HepG2 (cell line): ENCODE results near the gene ABHD17C. TPM values are rescaled to one million over a fixed set of nuclear protein-coding genes. Genes with fewer than 3 reads are reported as not detected.
A peak's percentile ranks its signal among the peaks of the same experiment; 100 is the strongest.

Source experiments
- AGO1 ChIP-seq: fragments of 200-400 bp; formaldehyde crosslinking; IDR thresholded peaks from 2 replicates; pipeline ENCODE4 v1.6.1; 2017; ENCODE audit warnings: mild to moderate bottlenecking, low read depth, low read length, moderate library complexity; ENCODE audit not compliant: poor library complexity, severe bottlenecking
- HDAC1 ChIP-seq: sonication (generic); formaldehyde crosslinking; IDR thresholded peaks from 2 replicates; pipeline ENCODE4 v1.5.1; 2020; ENCODE audit warnings: mild to moderate bottlenecking, missing genetic modification reagents
- KMT2B ChIP-seq: IDR thresholded peaks from 2 replicates; pipeline ENCODE4 v1.6.1; 2016; ENCODE audit warnings: missing genetic modification reagents, missing compliant biosample characterization
- MEIS2 ChIP-seq: sonication (generic); formaldehyde crosslinking; IDR thresholded peaks from 2 replicates; pipeline ENCODE4 v1.9.0; 2021; ENCODE audit warnings: mild to moderate bottlenecking, missing genetic modification reagents
- MZF1 ChIP-seq: sonication (generic); formaldehyde crosslinking; IDR thresholded peaks from 2 replicates; pipeline ENCODE4 v1.8.1; 2023; ENCODE audit warnings: mild to moderate bottlenecking, missing genetic modification reagents, borderline replicate concordance
- PHF21A ChIP-seq: sonication (generic); formaldehyde crosslinking; IDR thresholded peaks from 2 replicates; pipeline ENCODE4 v1.5.0; 2020; ENCODE audit warnings: mild to moderate bottlenecking, missing genetic modification reagents
- POLR2A ChIP-seq, 2 experiments: IDR thresholded peaks; 2 replicates each; pipeline ENCODE4 v1.6.1; 2011; ENCODE audit warnings: low read depth in 2 of 2, low read length in 2 of 2, mild to moderate bottlenecking in 1 of 2, moderate library complexity in 1 of 2; ENCODE audit not compliant: insufficient read depth in 1 of 2
- POLR2G ChIP-seq: fragments of 200-400 bp; formaldehyde crosslinking; IDR thresholded peaks from 2 replicates; pipeline ENCODE4 v1.6.1; 2018; ENCODE audit warnings: mild to moderate bottlenecking, low read depth, low read length, moderate library complexity
- RNF2 ChIP-seq: fragments of 450-650 bp; conservative IDR thresholded peaks from 2 replicates; pipeline ENCODE4 v1.6.1; 2016; ENCODE audit warnings: low read depth
- SRSF1 ChIP-seq: fragments of 200-400 bp; formaldehyde crosslinking; optimal IDR thresholded peaks from 2 replicates; pipeline ENCODE3; 2017; ENCODE audit warnings: mild to moderate bottlenecking, low read depth, low read length, moderate library complexity
- TBX2 ChIP-seq: sonication (generic); formaldehyde crosslinking; IDR thresholded peaks from 2 replicates; pipeline ENCODE4 v1.5.0; 2020; ENCODE audit warnings: missing genetic modification reagents, mild to moderate bottlenecking, borderline replicate concordance
- TEF ChIP-seq: sonication (generic); formaldehyde crosslinking; IDR thresholded peaks from 2 replicates; pipeline ENCODE4 v1.5.0; 2020; ENCODE audit warnings: missing genetic modification reagents
- ZMAT3 ChIP-seq: sonication (generic); formaldehyde crosslinking; conservative IDR thresholded peaks from 2 replicates; pipeline ENCODE4 v1.7.0; 2021; ENCODE audit warnings: missing genetic modification reagents
- ZNF225 ChIP-seq: sonication (generic); formaldehyde crosslinking; IDR thresholded peaks from 2 replicates; pipeline ENCODE4 v1.4.0; 2020; ENCODE audit warnings: mild to moderate bottlenecking, missing genetic modification reagents
- ZNF501 ChIP-seq: sonication (generic); formaldehyde crosslinking; IDR thresholded peaks from 2 replicates; pipeline ENCODE4 v1.5.1; 2020; ENCODE audit warnings: mild to moderate bottlenecking, moderate library complexity, missing genetic modification reagents
- ZNF615 ChIP-seq: sonication (generic); formaldehyde crosslinking; IDR thresholded peaks from 2 replicates; pipeline ENCODE4 v1.5.0; 2020; ENCODE audit warnings: mild to moderate bottlenecking, missing genetic modification reagents, borderline replicate concordance
- ZNF7 ChIP-seq: IDR thresholded peaks from 2 replicates; pipeline ENCODE4 v1.6.1; 2016; ENCODE audit warnings: missing biosample characterization, missing genetic modification reagents
- polyA plus RNA-seq, 8 experiments: library from polyadenylated mRNA; depleted of rRNA in 3 of 8; stranded (reverse) in 7 of 8; unstranded in 1 of 8; fragments of >200 nt; fragmentation: Illumina TruSeq in 4 of 8; extraction: Trizol in 4 of 8; gene quantifications; 2 replicates each; pipeline versions ENCODE4 v1.2.1 to v1.2.3, GENCODE V29; 2011 to 2016; ENCODE audit warnings: low read depth in 4 of 8, missing spikeins in 1 of 8, mixed read lengths in 1 of 8; ENCODE audit not compliant: insufficient read depth in 1 of 8
- total RNA-seq, 5 experiments: library from RNA; depleted of rRNA; stranded (reverse); fragments of >200 nt; fragmentation: Illumina TruSeq; extraction: Trizol; gene quantifications; 2 replicates each; pipeline ENCODE4 v1.2.3, GENCODE V29; 2016; ENCODE audit warnings: low read depth in 1 of 5
- TF ChIP-seq, protein P1 (sequence below): IDR thresholded peaks from 2 replicates; pipeline ENCODE4 v1.6.1; 2016; ENCODE audit warnings: missing compliant biosample characterization, missing genetic modification reagents, borderline replicate concordance
- TF ChIP-seq, protein P2 (sequence below): sonication (generic); formaldehyde crosslinking; IDR thresholded peaks from 2 replicates; pipeline ENCODE4 v1.4.0; 2020; ENCODE audit warnings: low read depth, mild to moderate bottlenecking, missing genetic modification reagents
- TF ChIP-seq, protein P3 (sequence below): sonication (generic); formaldehyde crosslinking; IDR thresholded peaks from 2 replicates; pipeline ENCODE4 v1.8.0; 2022; ENCODE audit warnings: mild to moderate bottlenecking, missing genetic modification reagents, moderate library complexity
- TF ChIP-seq, protein P4 (sequence below): sonication (generic); formaldehyde crosslinking; IDR thresholded peaks from 2 replicates; pipeline ENCODE4 v1.4.0; 2020; ENCODE audit warnings: missing genetic modification reagents, borderline replicate concordance

Gene ABHD17C
- total and polyA plus RNA-seq, 2 of the 13 experiments (the other 11 are each of a cell fraction or from before 2014, with no cell fraction given): 2.9 to 3.9 TPM

GRCh38 chr15:80778964-80779657 is 84.0 kb downstream of the ABHD17C start, which contains the start of gene CEMIP (continued):
- TF ChIP-seq, protein P1, sequence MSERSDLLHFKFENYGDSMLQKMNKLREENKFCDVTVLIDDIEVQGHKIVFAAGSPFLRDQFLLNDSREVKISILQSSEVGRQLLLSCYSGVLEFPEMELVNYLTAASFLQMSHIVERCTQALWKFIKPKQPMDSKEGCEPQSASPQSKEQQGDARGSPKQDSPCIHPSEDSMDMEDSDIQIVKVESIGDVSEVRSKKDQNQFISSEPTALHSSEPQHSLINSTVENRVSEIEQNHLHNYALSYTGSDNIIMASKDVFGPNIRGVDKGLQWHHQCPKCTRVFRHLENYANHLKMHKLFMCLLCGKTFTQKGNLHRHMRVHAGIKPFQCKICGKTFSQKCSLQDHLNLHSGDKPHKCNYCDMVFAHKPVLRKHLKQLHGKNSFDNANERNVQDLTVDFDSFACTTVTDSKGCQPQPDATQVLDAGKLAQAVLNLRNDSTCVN (CRISPR knock-in tag): no peak
- TF ChIP-seq, protein P2, sequence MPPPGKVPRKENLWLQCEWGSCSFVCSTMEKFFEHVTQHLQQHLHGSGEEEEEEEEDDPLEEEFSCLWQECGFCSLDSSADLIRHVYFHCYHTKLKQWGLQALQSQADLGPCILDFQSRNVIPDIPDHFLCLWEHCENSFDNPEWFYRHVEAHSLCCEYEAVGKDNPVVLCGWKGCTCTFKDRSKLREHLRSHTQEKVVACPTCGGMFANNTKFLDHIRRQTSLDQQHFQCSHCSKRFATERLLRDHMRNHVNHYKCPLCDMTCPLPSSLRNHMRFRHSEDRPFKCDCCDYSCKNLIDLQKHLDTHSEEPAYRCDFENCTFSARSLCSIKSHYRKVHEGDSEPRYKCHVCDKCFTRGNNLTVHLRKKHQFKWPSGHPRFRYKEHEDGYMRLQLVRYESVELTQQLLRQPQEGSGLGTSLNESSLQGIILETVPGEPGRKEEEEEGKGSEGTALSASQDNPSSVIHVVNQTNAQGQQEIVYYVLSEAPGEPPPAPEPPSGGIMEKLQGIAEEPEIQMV: peak; percentile 96
- TF ChIP-seq, protein P3, sequence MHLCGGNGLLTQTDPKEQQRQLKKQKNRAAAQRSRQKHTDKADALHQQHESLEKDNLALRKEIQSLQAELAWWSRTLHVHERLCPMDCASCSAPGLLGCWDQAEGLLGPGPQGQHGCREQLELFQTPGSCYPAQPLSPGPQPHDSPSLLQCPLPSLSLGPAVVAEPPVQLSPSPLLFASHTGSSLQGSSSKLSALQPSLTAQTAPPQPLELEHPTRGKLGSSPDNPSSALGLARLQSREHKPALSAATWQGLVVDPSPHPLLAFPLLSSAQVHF (CRISPR knock-in tag): 0 out of 2 replicates have a peak, but pooled peaks have one; percentile 43
- TF ChIP-seq POLR2G: peak; percentile 98
- peak; percentile 64 to 86 for TF ChIP-seq POLR2A (IDR thresholded peaks at IDR 0.05; ENCODE audit: insufficient read depth in 1 of 2, low read depth in 2 of 2, low read length in 2 of 2)
- TF ChIP-seq ZMAT3: 0 out of 2 replicates have a peak, but pooled peaks have one; percentile 34
- TF ChIP-seq ZNF7 (CRISPR knock-in tag): no peak
- TF ChIP-seq MZF1 (CRISPR knock-in tag): no peak
- peak; percentile 6 for TF ChIP-seq AGO1
- TF ChIP-seq SRSF1: peak; percentile 89
- TF ChIP-seq, protein P4, sequence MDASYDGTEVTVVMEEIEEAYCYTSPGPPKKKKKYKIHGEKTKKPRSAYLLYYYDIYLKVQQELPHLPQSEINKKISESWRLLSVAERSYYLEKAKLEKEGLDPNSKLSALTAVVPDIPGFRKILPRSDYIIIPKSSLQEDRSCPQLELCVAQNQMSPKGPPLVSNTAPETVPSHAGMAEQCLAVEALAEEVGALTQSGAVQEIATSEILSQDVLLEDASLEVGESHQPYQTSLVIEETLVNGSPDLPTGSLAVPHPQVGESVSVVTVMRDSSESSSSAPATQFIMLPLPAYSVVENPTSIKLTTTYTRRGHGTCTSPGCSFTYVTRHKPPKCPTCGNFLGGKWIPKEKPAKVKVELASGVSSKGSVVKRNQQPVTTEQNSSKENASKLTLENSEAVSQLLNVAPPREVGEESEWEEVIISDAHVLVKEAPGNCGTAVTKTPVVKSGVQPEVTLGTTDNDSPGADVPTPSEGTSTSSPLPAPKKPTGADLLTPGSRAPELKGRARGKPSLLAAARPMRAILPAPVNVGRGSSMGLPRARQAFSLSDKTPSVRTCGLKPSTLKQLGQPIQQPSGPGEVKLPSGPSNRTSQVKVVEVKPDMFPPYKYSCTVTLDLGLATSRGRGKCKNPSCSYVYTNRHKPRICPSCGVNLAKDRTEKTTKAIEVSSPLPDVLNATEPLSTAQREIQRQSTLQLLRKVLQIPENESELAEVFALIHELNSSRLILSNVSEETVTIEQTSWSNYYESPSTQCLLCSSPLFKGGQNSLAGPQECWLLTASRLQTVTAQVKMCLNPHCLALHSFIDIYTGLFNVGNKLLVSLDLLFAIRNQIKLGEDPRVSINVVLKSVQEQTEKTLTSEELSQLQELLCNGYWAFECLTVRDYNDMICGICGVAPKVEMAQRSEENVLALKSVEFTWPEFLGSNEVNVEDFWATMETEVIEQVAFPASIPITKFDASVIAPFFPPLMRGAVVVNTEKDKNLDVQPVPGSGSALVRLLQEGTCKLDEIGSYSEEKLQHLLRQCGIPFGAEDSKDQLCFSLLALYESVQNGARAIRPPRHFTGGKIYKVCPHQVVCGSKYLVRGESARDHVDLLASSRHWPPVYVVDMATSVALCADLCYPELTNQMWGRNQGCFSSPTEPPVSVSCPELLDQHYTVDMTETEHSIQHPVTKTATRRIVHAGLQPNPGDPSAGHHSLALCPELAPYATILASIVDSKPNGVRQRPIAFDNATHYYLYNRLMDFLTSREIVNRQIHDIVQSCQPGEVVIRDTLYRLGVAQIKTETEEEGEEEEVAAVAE: no peak
- 0 out of 2 replicates have a peak, but pooled peaks have one; percentile 32 for TF ChIP-seq RNF2
- TF ChIP-seq PHF21A: 0 out of 2 replicates have a peak, but pooled peaks have one; percentile 42
- 0 out of 2 replicates have a peak, but pooled peaks have one; percentile 37 for TF ChIP-seq ZNF501 (CRISPR knock-in tag)
- TF ChIP-seq HDAC1 (CRISPR knock-in tag): peak; percentile 7; the same call in 1 of the 2 replicates
- TF ChIP-seq KMT2B (CRISPR knock-in tag): no peak
- no peak for TF ChIP-seq TEF
- no peak for TF ChIP-seq ZNF225 (CRISPR knock-in tag)
- TF ChIP-seq MEIS2 (CRISPR knock-in tag): 0 out of 2 replicates have a peak, but pooled peaks have one; percentile 18
- TF ChIP-seq TBX2 (CRISPR knock-in tag): peak; percentile 33; the same call in 1 of the 2 replicates
- TF ChIP-seq ZNF615 (CRISPR knock-in tag): no peak
